SK-N-SH treated with all-trans-retinoic acid at 6 μM for 48 hours (cell line): ENCODE measurements around the gene PTTG1IP.

Experiments
- ATAC-seq: fragments of 200-7000 bp; cut with Tn5 transposase; 3 replicates; pipeline ENCODE4 v1.9.1; 2020; ENCODE audit warnings: mild to moderate bottlenecking, moderate library complexity
- ARNTL ChIP-seq: fragments of 450-650 bp; formaldehyde crosslinking; IDR thresholded peaks from 2 replicates; pipeline ENCODE4 v1.5.0; 2020; ENCODE audit warnings: low read depth, mild to moderate bottlenecking, moderate library complexity, borderline replicate concordance
- BACH2 ChIP-seq: fragments of 250-450 bp; sonication (Bioruptor Pico); IDR thresholded peaks from 2 replicates; pipeline ENCODE4 v1.9.0; 2021; ENCODE audit warnings: mild to moderate bottlenecking, borderline replicate concordance
- CREB5 ChIP-seq: fragments of 250-450 bp; sonication (Bioruptor Pico); IDR thresholded peaks from 2 replicates; pipeline ENCODE4 v1.5.1; 2020; ENCODE audit warnings: low read depth, mild to moderate bottlenecking, moderate library complexity
- CSDC2 ChIP-seq: fragments of 250-450 bp; sonication (Bioruptor Pico); IDR thresholded peaks from 2 replicates; pipeline ENCODE4 v1.5.0; 2020; ENCODE audit warnings: mild to moderate bottlenecking, moderate library complexity
- CSRNP3 ChIP-seq: fragments of 250-450 bp; sonication (Bioruptor Pico); IDR thresholded peaks from 2 replicates; pipeline ENCODE4 v1.5.1; 2021; ENCODE audit warnings: mild to moderate bottlenecking, moderate library complexity
- ESRRG ChIP-seq: fragments of 250-450 bp; sonication (Bioruptor Pico); IDR thresholded peaks from 2 replicates; pipeline ENCODE4 v1.6.1; 2021; ENCODE audit warnings: mild to moderate bottlenecking
- GLIS3 ChIP-seq: fragments of 250-450 bp; sonication (Bioruptor Pico); IDR thresholded peaks from 2 replicates; pipeline ENCODE4 v1.5.0; 2020; ENCODE audit warnings: mild to moderate bottlenecking, moderate library complexity
- ISL1 ChIP-seq: fragments of 250-450 bp; sonication (Bioruptor Pico); IDR thresholded peaks from 2 replicates; pipeline ENCODE4 v2.1.2; 2022; ENCODE audit warnings: mild to moderate bottlenecking, moderate library complexity
- OSR1 ChIP-seq: fragments of 250-450 bp; sonication (Bioruptor Pico); IDR thresholded peaks from 2 replicates; pipeline ENCODE4 v1.8.0; 2022; ENCODE audit warnings: moderate library complexity, mild to moderate bottlenecking, inconsistent platforms
- PATZ1 ChIP-seq: fragments of 250-450 bp; sonication (Bioruptor Pico); IDR thresholded peaks from 2 replicates; pipeline ENCODE4 v1.8.0; 2020; ENCODE audit warnings: mild to moderate bottlenecking, moderate library complexity, borderline replicate concordance
- POU6F1 ChIP-seq: fragments of 250-450 bp; sonication (Bioruptor Pico); IDR thresholded peaks from 2 replicates; pipeline ENCODE4 v1.8.0; 2021; ENCODE audit warnings: low read depth, mild to moderate bottlenecking, moderate library complexity, borderline replicate concordance
- PPARA ChIP-seq: fragments of 250-450 bp; sonication (Bioruptor Pico); IDR thresholded peaks from 2 replicates; pipeline ENCODE4 v1.5.0; 2020; ENCODE audit warnings: mild to moderate bottlenecking, borderline replicate concordance
- SNAI2 ChIP-seq: fragments of 250-450 bp; sonication (Bioruptor Pico); IDR thresholded peaks from 2 replicates; pipeline ENCODE4 v1.5.0; 2020; ENCODE audit warnings: mild to moderate bottlenecking, moderate library complexity
- TCF4 ChIP-seq: fragments of 250-450 bp; sonication (Bioruptor Pico); IDR thresholded peaks from 2 replicates; pipeline ENCODE4 v1.8.0; 2021; ENCODE audit warnings: mild to moderate bottlenecking, moderate library complexity, borderline replicate concordance
- TOX ChIP-seq: fragments of 250-450 bp; sonication (Bioruptor Pico); IDR thresholded peaks from 2 replicates; pipeline ENCODE4 v1.8.0; 2021; ENCODE audit warnings: mild to moderate bottlenecking, moderate library complexity, borderline replicate concordance
- ZC3H10 ChIP-seq: fragments of 250-450 bp; sonication (Bioruptor Pico); IDR thresholded peaks from 2 replicates; pipeline ENCODE4 v1.5.1; 2021; ENCODE audit warnings: mild to moderate bottlenecking, moderate library complexity
- ZFP30 ChIP-seq: fragments of 450-650 bp; formaldehyde crosslinking; IDR thresholded peaks from 2 replicates; pipeline ENCODE4 v1.5.0; 2022; ENCODE audit warnings: mild to moderate bottlenecking, moderate library complexity
- ZNF565 ChIP-seq: fragments of 450-650 bp; formaldehyde crosslinking; conservative IDR thresholded peaks from 2 replicates; pipeline ENCODE4 v1.5.0; 2020; ENCODE audit warnings: low read depth, mild to moderate bottlenecking, moderate library complexity
- ZNF70 ChIP-seq: fragments of 450-650 bp; formaldehyde crosslinking; IDR thresholded peaks from 2 replicates; pipeline ENCODE4 v1.5.0; 2020; ENCODE audit warnings: mild to moderate bottlenecking, moderate library complexity
- ZNF8 ChIP-seq: fragments of 450-650 bp; formaldehyde crosslinking; IDR thresholded peaks from 2 replicates; pipeline ENCODE4 v1.5.0; 2020; ENCODE audit warnings: mild to moderate bottlenecking, moderate library complexity

The PTTG1IP gene

GRCh38 chr21:44890961-44891541, 17.6 kb upstream of the PTTG1IP start (continued):
- TF ChIP-seq CREB5 (no peak), ARNTL (CRISPR knock-in tag) (no peak)

- ATAC-seq = no peak
- TF ChIP-seq CREB5 (no peak), ZNF565 (no peak), ZNF70 (CRISPR knock-in tag) (no peak), CSDC2 (CRISPR knock-in tag) (no peak), TOX (no peak), SNAI2 (CRISPR knock-in tag) (no peak), ISL1 (CRISPR knock-in tag) (no peak), BACH2 (no peak), GLIS3 (CRISPR knock-in tag) (no peak), ARNTL (CRISPR knock-in tag) (no peak), ESRRG (CRISPR knock-in tag) (no peak), ZC3H10 (CRISPR knock-in tag) (no peak), TCF4 (no peak)
Observed at GRCh38 chr21:44890338-44890931, 16.9 kb upstream of the PTTG1IP start.

- no peak for TF ChIP-seq PPARA (CRISPR knock-in tag)
- TF ChIP-seq ZNF565 = no peak
- no peak for TF ChIP-seq ZNF8
- no peak for TF ChIP-seq OSR1 (CRISPR knock-in tag)
- no peak for TF ChIP-seq POU6F1 (CRISPR knock-in tag)
- no peak for TF ChIP-seq ISL1 (CRISPR knock-in tag)
- TF ChIP-seq ZFP30 (CRISPR knock-in tag) = no peak
- TF ChIP-seq CSDC2 (CRISPR knock-in tag) = no peak
- no peak for TF ChIP-seq CREB5
- TF ChIP-seq PATZ1 (CRISPR knock-in tag) = no peak
- TF ChIP-seq ZNF70 (CRISPR knock-in tag) = no peak
- TF ChIP-seq SNAI2 (CRISPR knock-in tag) = no peak
- TF ChIP-seq CSRNP3 (CRISPR knock-in tag) = no peak
- TF ChIP-seq GLIS3 (CRISPR knock-in tag) = no peak
- no peak for ATAC-seq
Observed at GRCh38 chr21:44889625-44890337, 16.3 kb upstream of the PTTG1IP start.
